HG03469 (cell line): ENCODE measurements around the gene RTN4.

ENCODE experiments used
- ATAC-seq: cut with Tn5 transposase; IDR thresholded peaks from one replicate; pipeline ENCODE4 v1.9.1; 2021; ENCODE audit warnings: mild to moderate bottlenecking, moderate library complexity, moderate number of reproducible peaks; ENCODE audit not compliant: unreplicated experiment

Gene RTN4

DNA sequence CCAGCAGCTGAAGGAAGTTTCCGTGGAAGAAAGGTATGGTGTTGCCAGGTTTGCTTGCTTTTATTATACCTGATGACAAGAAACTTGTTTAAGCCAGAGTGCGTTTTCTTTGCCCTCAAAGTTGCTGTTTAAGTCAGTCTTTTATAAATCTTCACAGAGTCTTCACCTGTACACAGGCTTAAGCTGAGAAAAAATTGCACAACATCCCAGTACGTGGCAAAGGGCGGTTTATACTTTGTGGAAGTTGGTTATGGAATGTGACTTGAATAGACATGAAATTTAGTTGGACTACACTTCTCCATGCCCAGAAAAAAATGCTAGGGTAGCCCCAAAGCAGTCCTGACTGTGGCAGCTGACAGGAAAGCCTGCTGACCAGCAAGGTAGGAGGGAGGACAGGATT is 121.5 kb downstream of the RTN4 start:
- ATAC-seq = no peak

GRCh38 chr2:54927751-54928615 is 122.3 kb downstream of the RTN4 start:
- ATAC-seq = no peak

GRCh38 chr2:54927085-54927750 is 123.0 kb downstream of the RTN4 start:
- ATAC-seq = no peak

DNA sequence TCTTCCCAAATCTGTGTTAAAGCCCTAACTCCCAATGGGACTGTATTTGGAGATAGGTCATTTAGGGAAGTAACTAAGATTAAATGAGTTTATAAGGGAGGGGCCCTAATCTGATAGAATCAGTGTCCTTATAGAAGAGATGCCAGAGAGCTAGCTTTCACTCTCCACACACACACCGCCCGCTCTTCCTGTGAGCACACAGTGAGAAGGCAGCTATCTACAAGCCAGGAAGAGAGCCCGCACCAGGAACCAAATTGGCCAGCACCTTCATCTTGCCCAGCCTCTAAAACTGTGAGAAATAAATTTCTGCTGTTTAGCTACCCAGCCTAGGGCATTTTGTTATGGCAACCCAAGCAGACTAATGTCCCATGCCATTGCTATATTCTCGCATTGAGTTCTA is 125.2 kb downstream of the RTN4 start:
- ATAC-seq = no peak

GRCh38 chr2:54924121-54924520 is 126.1 kb downstream of the RTN4 start:
- ATAC-seq = no peak
